Measurements from ENCODE around the gene METTL3.

METTL3 gene

DNA sequence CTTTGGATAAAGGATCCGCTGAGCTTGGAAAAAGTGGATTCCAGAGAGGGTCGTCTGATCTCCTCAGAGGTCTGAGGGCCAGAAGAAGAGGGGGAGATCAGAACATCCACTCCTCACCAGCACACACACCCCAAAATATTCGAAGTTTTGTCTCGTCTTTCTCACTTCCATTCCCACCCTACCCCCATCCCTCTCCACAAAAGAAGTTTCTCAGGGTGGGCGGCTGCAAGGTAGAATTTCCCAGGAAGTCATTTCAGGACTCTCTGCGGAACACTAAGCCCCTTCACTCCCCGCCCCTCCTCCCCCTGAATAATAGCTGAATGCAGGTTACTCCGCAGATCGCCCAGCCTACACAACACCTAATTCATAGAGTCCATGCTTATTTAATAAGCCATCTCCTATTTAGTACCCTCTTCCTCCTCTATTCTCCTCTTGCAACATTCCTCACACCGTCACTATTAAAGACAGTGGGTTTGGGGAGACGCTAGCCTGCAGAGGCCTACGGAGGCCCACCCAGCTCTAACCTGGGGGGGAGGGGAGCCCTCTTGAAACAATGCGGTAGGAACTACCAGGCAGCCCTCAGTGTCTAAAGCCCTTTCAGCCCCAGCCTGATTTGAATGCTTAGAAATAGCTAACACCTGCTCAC, 15.7 kb upstream of the METTL3 start:
- no peak for DNase-seq (ENCODE audit: low read depth in 2 of 2)

DNA sequence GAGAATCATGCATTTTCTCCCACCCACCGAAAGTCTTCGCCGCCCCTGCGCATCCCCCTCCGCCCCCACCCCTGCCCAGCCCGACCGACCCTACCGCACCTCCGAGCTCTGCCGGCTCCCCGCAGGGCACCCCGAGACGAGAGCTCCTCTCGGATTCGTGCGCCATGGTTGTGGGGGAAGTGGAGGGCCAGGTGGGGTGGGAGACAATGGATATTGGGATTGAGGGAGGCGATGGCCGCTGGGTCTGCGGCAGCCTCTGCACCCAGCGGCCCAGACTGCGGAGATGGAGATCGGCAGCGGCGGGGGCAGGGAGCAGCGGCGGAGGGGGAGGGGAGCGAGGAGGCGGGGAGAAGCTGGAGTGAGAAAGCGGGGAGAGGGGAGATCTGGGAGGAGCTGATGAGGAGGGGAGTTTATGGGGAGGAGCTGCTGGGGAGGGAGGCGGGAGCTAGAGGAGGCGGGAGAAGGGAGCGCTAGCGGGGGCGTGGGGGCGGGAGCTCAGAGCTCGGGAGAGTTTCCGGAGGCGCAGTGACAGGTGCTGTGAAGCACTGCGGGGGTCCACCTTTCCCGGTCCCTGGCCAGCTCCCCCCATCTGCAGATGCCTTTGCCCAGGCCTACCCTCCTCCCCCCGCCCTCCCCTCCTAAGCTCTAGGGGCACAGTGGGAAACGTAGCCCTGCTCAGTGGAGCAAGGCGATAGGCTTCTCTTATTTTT, 15.0 kb upstream of the METTL3 start, which contains the start of gene SALL2:
Gene SALL2 (minus strand): TSS at position 385 of the 710 bp plus-strand sequence. CDS start 219 bp downstream, at position 166.
- DNase-seq (ENCODE audit: low read depth in 2 of 2) = peak; percentile 39 to 50

DNA sequence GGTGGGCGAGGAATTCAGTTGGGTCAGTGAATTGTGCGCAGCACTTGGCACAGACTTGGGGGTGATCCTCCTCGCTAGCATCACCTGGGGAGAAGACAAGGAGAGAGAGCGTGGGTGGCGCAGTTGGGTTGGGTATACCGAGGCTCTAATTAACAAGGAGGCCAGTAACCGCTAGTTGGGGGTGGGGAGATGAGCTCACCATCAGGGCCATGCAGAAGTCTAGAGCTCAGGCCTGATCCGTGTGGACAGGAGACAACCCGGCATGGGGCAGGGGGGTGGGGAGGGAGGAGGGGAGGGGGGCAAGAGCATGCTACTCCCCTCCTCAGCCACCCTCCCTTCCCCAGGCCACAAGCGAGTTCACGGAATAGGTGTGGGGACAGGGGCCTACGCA, 14.4 kb upstream of the METTL3 start:
- DNase-seq (ENCODE audit: low read depth in 2 of 2) = no peak

DNA sequence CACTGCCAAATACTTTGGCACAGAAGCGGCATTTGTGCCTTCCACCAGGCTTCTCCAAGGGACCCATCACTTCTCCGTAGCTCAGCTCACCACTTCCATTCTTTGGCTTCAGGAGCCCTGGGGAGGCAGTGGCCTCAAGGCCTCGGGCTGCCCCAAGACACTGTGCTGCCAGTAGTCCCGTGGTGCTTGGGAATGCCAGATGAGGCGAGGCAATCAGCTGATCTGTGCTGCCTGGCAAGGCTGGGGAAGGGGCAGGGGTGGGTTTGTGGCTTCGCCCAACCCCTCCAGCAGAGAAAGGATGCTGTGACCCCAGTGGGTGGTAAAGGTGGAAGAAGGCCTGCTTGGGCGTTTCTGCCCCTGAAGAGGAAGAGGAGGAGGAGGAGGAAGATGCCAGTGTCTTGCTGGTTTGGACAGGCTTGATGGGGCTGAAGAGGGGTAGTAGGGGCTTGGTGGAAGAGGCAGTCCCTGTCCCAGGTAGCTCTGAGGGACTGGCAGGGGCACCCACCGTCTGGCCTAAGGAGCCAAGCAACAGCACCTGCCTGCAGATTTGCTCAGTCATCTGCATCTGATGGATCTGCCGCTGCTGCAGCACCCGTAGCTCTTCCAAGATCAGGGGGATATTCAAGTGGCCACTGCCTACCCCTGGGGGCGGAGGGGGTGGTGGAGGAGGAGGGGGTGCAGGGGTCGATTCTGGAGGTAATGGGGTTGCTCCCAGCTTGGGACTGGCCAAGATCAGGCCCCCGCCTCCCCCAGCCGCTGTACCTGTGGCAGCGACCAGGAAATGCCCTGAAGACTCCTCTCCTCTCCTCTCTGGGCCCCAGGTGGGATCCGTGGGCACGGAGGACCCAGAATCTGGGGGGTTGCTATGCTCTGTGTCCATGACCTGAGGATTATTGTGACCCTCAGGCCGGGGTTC, 13.7 kb upstream of the METTL3 start:
- no peak for DNase-seq (ENCODE audit: low read depth in 2 of 2)

DNA sequence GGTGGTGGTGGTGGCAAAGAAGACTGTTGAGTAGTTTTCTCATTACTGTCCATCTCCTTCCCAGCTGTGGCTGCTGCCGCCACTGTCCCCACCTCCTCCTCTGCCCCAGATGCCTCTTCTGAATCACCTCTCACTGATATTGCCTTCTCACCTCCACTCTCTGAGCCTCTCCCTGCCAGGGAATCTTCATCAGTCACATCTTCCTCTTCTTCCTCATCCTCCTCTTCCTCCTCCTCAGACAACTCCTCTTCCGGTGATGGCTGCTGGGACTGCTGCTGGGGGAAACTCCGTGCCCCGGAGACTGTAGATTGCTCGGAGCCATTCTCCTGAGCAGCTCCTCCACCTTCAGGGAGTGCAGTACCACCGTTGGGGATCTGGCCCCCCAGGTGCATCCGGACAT, 12.1 kb upstream of the METTL3 start:
- DNase-seq (ENCODE audit: low read depth in 2 of 2) = no peak

DNA sequence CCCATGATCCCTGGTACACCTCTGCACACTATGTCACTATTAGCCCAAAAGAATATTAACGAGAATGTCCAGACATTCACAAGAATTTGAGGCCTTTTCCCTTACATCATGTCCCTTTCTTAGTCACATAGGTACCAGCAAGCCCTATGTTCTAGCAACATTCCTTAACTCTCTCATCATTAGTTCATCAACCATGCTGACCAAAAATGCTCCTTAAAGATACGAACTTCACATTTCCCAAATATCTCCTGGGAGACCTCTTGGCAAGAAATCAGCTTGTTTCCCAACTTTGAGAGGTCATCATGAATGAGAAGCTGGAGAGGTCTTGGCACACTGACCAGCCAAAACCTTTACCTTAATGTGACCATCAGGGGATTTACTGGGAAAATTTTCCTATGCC, 10.4 kb upstream of the METTL3 start:
- DNase-seq (ENCODE audit: low read depth in 2 of 2) = peak; percentile 36 to 44

DNA sequence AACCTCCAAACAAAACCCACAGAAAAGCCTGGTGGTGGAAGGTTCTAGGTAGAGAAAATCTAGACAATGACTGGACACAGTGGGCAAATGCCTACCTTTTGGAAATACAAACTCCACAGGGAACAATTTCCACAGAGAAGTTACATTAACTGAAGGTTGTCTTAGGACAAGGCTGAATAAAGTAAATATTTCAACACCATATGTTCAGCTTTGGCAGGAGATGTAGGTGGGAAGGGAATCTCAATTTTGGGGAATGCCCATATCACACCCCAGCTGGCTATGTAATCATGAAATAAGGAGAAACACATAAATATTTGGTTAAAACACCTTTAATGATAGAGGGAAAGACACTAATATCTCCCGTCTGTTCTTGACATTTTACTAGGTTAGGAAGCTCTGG, 9.6 kb upstream of the METTL3 start:
- no peak for DNase-seq (ENCODE audit: low read depth in 2 of 2)

DNA sequence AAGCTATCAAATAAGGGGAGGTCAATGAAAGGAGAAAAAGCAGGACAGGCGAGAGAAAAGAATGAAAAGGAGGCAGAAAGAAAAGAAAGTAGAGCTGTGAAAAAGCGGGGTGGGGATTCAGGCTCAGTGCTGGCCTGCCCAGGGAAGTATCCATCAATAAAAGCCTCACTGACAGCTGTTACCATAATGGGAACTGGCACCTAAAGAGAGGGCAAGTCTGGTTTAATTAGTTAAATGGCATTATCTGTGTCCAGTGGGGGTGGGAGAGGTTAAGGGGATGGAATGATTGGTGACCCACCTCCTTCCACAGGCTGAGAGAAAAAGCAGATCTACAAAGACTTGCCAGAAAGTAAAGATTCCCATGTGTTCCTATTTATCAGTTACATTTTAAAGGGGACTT, 7.6 kb upstream of the METTL3 start:
- no peak for DNase-seq (ENCODE audit: low read depth in 2 of 2)

DNA sequence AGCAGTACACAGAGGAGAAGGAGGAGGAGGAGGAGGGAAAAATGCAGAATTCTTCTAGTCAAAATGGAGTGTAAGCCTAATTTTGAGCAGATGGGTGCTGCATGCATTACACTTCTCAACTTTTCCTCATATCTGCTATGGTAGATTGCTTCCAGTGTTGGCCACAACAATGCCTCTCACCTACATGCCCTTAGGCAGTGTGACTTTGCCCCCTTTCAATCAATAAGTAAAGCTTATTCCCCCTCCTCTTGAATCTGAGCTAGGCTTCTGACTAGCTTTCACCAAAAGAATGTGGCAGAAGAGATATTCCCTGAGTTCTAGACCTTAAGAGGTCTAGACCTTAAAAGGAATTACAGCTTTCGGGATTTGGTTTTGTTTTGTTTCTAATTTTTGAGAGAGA, 3.2 kb upstream of the METTL3 start:
- DNase-seq (ENCODE audit: low read depth in 2 of 2) = no peak

DNA sequence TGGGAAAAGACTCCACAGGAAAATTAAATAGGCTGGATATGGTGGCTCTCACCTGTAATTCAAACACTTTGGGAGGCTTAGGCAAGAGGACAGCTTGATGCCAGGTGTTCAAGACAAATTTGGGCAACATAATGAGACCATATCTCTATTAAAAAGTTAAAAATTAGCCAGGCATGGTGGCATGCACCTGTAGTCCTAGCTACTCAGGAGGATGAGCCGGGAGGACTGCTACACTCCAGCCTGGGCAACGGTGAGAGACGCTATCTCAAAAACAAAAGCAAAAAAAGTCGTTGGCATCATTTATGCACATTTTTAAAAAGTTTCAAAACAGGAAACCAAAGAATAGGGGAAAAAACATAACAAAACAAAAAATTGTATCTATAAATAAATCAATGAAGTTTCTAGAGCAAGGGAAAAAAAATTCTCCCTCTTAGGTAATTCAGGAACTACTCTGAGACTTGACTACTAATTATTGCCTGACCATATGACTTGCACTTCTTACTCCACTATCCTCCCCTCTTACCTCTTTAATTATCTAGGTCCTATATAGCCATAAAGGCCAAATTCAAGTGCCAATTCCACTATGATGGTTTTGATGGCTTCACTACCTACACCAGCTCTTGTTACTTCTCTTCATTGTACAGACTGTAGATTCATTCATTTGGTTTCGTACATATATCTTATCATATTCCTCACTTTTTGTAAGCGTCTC, 1.6 kb downstream of the METTL3 start:
- DNase-seq (ENCODE audit: low read depth in 2 of 2) = no peak

DNA sequence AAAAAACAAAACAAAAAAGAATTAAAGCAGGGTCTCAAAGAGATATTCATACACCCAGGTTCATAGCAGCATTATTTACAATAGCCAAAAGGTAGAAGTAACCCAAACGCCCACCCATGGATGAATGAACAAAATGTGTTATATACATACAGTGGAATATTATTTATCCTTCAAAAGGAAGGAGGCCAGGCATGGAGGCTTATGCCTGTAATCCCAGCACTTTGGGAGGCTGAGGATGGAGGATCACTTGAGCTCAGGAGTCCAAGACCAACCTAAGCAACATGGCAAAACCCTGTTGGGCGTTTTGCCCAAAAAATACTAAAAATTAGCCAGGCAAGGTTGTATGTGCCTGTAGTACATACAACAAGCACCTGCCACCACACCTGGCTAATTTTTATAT, 4.6 kb downstream of the METTL3 start:
- no peak for DNase-seq (ENCODE audit: low read depth in 2 of 2)

DNA sequence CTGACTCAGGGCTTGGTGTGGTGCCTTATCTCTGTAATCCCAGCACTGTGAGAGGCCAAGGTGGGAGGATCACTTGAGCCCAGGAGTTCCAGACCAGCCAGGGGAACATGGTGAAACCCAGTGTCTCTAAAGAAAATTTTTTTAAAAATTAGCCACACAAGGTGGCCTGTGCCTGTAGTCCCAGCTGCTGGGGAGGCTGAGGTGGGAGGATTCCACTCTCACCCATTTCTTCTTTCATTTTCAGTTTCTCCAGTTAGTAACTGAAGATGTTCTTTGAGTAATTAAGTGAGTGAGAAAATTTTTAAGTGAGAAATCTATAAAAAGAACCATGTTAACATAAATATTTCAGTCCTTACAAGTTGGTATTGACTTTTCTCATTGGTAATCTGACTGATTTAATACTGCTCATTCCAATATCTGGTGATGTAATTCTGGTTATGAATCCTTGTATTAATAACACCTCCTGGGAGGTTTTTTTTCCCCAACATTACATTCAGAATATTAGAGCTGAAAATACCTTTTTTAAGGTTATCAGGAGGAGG, 6.1 kb downstream of the METTL3 start:
- DNase-seq (ENCODE audit: low read depth in 2 of 2) = no peak

DNA sequence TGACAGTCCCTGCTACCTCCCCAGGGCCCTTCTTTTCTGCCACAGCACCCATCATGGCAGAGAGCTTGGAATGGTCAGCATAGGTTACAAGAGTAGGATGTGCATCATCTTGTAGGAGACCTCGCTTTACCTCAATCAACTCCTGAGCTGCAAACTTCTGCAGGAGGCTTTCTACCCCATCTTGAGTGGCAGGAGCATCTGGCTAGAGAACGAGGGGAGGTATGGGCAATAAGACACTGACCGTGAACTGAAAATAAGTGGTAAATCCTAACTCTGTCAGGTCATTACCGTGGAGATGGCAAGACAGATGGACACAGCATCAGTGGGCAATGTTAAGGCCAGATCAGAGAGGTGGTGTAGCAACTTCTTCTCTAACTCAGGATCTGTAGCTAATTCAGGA, 7.8 kb downstream of the METTL3 start:
- no peak for DNase-seq (ENCODE audit: low read depth in 2 of 2)

DNA sequence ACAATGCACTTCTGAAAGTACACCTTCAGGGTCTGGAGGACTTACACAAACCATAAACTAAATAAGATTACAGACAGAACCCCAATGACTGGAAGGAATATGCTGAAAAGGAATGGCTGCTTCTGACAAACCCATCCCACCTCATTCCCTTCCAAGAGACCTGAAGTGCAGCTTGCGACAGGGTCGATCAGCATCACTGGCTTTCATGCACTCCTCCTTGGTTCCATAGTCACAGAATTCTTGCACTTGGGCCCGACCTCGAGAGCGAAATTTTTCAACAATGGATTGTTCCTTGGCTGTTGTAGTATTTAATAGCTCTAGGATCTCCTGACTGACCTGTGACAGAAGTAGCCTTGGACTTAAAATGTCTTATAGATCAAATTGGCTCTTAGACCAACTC, 9.6 kb downstream of the METTL3 start:
- DNase-seq (ENCODE audit: low read depth in 2 of 2) = no peak

DNA sequence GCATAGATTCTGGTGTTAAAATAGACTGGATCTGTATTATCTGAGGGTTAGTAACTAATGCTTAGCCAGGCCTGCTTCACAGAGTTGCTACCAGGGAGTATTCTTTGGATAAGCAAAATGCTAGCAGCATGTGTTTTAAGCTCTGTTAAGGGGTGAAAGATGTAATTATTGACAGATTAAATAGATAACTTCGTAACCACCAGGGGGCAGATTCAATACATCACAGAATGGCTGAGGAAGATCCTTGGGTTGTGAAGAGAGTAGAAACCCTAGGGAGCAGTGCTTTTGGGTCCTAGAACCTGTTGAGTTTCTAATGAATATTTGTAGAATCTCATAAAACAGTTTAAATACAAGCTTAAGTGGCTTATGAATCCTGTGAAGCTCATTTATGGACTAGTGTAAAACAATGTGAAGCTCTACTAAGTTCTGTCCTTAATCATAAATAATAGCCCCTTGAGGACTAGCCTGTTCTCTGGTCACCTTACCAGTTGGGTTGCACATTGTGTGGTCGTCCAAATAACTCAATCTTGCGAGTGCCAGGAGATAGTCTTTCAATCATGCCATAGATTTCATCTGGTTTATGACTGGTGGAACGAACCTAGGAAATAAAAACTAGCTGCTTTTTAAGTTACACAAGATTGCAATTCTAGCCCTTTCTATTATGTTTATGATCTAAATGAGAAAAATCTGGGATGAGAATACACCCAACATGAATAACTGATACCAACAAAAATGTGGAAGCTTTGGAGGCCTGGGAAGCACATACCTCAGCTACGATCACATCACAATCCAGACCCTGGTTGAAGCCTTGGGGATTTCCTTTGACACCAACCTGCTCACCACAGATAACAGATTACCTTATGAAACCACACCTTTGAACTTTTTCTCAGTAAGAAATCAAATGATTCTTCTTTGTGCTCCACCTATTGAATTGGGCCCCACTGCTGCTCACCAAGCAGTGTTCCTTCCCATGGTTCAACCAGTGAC, 12.3 kb downstream of the METTL3 start:
- DNase-seq (ENCODE audit: low read depth in 2 of 2) = no peak

DNA sequence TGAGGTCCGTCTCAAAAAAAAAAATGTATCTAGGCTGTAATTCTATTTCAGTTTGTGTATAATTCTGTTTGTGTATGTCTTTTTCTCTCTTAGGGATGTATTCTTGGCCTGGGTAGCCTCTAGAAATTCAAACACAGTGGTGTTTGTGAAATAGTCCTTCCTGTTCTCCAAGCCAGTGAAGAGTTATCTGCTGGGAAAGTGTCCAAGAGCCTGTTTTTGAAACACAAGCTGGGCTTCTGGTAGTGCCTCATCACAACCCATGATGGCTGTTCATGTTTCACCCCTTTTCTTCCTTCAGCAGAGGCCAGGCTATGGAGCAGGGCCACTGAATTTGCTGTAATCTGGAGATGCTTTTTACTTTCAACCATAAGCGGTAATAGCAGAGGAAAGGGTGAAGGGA, 14.7 kb downstream of the METTL3 start:
- no peak for DNase-seq (ENCODE audit: low read depth in 2 of 2)

DNA sequence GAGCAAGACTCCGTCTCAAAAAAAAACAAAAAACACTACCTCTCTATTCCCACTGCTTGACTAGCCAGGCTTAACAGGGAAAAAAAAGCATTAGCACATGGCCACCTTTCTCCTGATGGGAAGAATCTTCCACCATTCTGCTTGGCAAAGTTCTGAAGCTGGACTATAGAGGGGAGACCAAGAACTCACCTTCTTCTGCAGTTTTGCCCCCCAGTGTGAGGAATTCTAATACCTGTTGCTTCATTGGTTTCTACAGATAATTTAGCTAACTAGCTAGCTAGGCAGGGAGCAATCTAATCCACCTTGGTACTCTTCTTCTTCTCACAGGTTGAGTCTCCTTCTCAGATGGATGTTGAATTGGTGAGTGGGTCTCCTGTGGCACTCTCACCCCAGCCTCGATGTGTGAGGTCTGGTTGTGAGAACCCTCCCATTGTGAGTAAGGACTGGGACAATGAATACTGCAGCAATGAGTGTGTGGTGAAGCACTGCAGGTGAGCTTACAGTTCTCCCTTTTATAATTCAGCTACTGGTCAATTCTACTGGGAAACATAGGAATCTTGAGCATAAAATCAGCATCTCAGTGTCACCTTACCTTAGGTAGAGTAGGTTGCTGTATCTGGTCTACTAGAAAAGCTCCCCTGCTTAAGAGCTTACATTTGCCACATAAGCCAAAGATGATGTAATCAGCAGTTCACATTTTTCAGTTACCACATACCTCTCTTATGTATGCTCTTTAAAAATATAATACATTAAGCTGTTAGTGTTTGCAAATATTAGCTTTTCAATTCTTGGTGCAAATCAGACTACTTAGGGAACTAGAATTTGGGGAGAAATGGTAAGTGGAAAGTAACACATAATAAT, 16.0 kb downstream of the METTL3 start:
- DNase-seq (ENCODE audit: low read depth in 2 of 2) = no peak

DNA sequence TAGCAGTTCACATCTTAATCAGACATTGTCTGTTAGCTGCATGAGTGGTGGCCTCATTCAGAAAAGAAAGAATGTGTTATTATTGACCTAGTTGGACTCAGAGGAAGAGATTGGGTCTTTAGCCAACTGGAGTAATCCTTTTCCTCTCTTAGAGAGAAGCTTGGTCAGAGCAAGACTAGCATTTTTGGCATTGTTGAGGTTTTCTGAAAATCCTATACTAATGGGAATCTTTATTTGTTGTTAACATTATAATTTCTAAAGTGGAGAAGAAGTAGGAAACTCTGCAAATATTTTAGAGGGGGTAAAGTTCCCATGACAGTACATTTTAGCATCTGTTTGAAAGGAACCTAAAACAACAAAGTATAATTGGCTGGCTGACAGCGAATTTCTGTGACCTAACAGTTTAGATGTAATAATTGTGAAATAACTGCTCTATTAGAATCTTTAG, 24.5 kb downstream of the METTL3 start:
- DNase-seq (ENCODE audit: low read depth in 2 of 2) = peak; percentile 60 to 62

DNA sequence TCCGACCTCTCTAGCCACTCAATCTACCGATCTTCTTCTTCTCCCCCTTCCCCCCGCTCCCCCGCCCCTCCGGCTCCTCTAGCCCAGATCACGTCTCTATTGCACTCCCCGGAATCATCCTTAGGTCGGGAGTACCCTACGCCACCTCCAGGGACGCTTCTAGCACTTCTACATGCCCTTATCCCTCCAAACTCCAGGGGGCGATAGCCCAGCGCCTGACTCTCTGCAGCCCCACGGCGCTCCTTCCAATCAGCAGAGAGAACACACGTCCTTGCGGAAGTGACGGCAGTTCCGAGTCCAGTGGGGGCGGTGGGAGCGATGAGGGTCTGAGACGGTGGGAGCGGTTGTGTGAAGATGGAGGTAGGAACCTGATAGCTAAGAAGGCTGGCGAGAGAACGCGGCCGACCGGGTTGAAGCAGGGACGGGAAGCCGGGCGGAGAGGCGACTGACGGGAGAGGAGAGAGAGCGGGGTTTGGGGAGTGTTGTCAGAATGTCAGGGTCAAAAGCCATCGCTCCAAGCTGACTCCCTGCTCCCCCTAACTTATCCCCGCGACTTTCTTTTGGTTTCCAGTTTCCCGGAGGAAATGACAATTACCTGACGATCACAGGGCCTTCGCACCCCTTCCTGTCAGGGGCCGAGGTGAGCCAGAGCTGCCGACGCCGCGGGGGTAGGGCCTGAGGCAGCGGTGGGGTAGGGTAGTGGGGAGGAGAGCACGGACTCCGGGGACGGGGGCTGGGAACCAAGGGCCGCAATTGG, 34.0 kb downstream of the METTL3 start, which contains the start of the genes RAB2B and TOX4:
Gene RAB2B (minus strand): TSS at position 35 of the 757 bp plus-strand sequence. CDS start 87 bp downstream, outside the sequence.
Gene TOX4 (plus strand): TSS at position 271 of the 757 bp plus-strand sequence. CDS start 84 bp downstream, at position 355.
- peak; percentile 97 for DNase-seq (ENCODE audit: low read depth in 2 of 2)

All from fibroblast of skin of left quadriceps (primary cell).